Omental fat pad (tissue), 4 donors: ENCODE measurements around the gene TPI1. TPM values are rescaled to one million over a fixed set of nuclear protein-coding genes. Genes with fewer than 3 reads are reported as not detected.

Source experiments
- ATAC-seq: fragments of 150-250 bp; one replicate; pipeline ENCODE4 v1.9.1; 2016; ENCODE audit warnings: mild to moderate bottlenecking, moderate library complexity; ENCODE audit not compliant: low FRiP score
- DNase-seq: peaks from one replicate; pipeline ENCODE4 v3.0.0-alpha.2; 2019; ENCODE audit warnings: low spot score
- CTCF ChIP-seq, 3 donors: fragments of 450-650 bp; IDR thresholded peaks; one replicate each; pipeline ENCODE4 v1.5.1; 2016 to 2017; ENCODE audit warnings: antibody characterized with exemption in 3 of 3, mild to moderate bottlenecking in 3 of 3, moderate library complexity in 2 of 3
- total RNA-seq, 4 donors: library from RNA; depleted of rRNA; stranded (reverse); fragments of >200 nt; gene quantifications; one replicate each; pipeline ENCODE4 v1.1.0, GENCODE V29; 2016

Gene TPI1
- total RNA-seq, 4 donors from 2014 or later: 254 to 446 (median 375) TPM

- no peak for TF ChIP-seq CTCF (IDR thresholded peaks at IDR 0.05)
- DNase-seq: no peak
- peak; percentile 3 for ATAC-seq
Measured at GRCh38 chr12:6829536-6830220, 37.7 kb upstream of the TPI1 start.

DNA sequence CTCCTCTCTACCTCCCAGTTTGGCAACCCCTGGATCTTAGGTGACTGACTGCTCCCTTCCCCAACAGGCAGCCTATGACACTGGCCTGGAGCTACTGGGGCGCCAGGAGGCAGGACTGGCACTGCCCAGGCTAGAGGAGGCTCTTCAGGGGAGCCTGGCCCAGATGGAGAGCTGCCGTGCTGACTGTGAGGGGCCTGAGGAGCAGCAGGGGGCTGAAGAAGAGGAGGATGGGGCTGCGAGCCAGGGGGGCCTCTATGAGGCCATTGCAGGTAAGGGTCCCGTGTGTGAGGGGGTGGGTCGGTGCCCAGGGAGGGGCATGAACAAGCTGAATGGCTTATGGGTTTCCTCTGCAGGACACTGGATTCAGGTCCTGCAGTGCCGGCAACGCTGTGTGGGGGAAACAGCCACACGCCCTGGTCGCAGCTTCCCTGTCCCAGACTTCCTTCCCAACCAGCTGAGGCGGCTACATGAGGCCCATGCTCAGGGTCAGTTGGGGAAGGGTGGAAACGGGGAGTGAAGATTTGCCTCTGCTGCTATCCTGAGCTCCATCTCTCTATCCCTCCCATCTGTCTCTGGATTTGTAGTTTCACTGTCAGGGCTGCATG, 36.9 kb upstream of the TPI1 start:
- no peak for DNase-seq
- ATAC-seq: no peak
- no peak for TF ChIP-seq CTCF (IDR thresholded peaks at IDR 0.05)

DNA sequence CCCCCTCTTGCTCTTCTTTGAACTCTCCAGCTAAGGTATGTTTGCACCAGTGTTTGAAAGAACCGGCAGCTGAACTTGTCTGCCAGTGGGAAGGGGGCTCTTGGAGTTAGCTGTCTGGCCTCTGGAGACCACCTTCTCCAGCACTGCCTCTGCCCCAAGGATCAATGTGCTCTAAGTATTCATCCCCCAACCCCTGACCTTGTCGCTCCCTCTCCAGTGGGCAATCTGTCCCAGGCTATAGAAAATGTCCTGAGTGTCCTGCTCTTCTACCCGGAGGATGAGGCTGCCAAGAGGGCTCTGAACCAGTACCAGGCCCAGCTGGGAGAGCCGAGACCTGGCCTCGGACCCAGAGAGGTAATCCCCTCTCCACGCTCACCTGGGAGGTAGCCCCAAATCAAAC, 36.3 kb upstream of the TPI1 start:
- no peak for TF ChIP-seq CTCF (IDR thresholded peaks at IDR 0.05)
- DNase-seq (no peak), ATAC-seq (no peak)

DNA sequence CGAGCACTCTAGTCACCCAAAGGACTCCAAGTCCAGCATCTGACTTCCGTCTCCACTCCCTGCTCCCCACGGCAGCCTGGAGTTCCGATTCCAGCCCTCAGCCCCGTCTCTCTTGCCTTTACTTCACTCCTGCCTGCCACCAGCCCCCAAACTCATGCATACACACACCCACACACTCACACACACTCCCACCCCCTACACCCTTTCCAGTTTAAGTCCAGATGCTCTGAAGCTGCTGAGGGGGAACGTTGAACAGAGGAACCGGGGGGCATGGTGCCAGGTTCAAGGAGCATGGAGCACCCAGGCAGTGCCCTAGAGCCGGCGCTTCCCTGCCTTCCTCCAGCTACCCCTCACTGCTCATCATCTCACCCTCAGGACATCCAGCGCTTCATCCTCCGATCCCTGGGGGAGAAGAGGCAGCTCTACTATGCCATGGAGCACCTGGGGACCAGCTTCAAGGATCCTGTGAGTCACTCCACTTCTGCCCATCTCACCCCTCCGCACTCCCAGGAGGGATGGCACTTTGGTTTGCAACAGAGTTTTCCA, 35.8 kb upstream of the TPI1 start:
- DNase-seq (no peak), ATAC-seq (no peak)
- TF ChIP-seq CTCF (IDR thresholded peaks at IDR 0.05): no peak

- ATAC-seq (no peak), DNase-seq (no peak)
- no peak for TF ChIP-seq CTCF (IDR thresholded peaks at IDR 0.05)
Measured at GRCh38 chr12:6832125-6832524, 35.2 kb upstream of the TPI1 start.

DNA sequence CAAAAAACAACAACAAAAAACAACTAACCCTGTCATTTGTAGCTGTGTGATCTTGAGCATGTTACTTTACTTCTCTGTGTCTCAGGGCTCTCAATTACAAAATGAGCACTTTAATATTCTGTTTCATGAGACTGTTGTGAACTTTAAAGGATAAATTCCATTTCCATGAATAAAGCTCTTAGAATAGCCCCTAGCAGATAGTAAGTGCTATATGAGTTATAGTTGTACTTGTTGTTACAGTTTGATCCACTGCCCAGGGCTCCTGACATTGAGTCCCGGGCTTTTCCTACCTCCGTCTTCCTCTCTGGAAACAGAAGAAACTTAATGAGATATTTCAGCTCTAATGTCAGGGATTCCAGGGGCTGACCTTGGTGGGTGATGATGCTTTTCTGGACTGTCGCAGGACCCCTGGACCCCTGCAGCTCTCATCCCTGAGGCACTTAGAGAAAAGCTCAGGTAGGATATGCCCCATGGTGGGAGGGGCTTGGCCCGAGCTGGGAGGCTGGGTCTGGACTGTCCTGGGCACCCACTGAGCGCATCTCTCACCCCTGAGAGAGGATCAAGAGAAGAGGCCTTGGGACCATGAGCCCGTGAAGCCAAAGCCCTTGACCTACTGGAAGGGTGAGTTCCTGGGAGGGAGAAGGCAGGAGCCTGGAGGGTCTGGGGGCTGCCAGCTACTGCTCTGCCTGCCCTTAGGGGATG, 34.0 kb upstream of the TPI1 start:
- ATAC-seq (no peak), DNase-seq (no peak)
- TF ChIP-seq CTCF (IDR thresholded peaks at IDR 0.05): no peak
